Measurements from ENCODE around the gene LASP1NB.

LASP1NB gene

DNA sequence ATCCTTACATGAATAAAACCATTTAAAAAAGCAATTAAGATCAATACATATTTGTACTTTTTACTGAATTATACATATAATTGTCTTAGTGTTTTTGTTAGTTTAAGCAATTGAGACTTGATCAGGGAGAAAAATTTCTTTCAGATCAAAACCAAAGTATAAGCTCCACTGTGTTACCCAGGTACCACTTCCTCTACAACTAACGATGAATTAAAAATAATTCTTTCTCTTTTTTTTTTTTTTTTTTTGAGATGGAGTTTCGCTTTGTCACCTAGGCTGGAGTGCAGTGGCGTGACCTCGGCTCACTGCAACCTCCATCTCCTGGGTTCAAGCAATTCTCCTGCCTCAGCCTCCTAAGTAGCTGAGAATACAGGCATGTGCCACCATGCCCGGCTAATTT, 35.0 kb downstream of the LASP1NB start:
- dilution Hi-C loops (cut with MboI; ENCODE audit: extremely low pct_ligation_motif_present, low sequenced_read_pairs) (no loop called here), intact Hi-C loops (cut with micrococcal nuclease) (no loop called here)
- Histone ChIP-seq H3K4me2 (ENCODE audit: insufficient read depth, low read length) (no peak overlapping the region), H3K36me3 (ENCODE audit: control insufficient read depth in 2 of 2, extremely low read depth in 1 of 2, insufficient read depth in 2 of 2, low read length in 2 of 2) (no peaks in the 10 kb centered on the region), H3K9ac (replicated peaks; ENCODE audit: extremely low read depth, insufficient read depth, low read length) (no peak overlapping the region), H3K79me2 (ENCODE audit: control insufficient read depth, insufficient read depth, low read length) (no peaks in the 10 kb centered on the region), H3K27ac (ENCODE audit: insufficient read depth, low read depth, low read length) (no peak overlapping the region), H3K9me3 (replicated peaks; ENCODE audit: control insufficient read depth, insufficient read depth, low read length) (no peaks in the 10 kb centered on the region), H3K4me1 (ENCODE audit: control insufficient read depth, extremely low read depth, insufficient read depth, low read length) (peaks cover 20% of the 10 kb centered on the region), H3K27me3 (ENCODE audit: control insufficient read depth in 2 of 2, insufficient read depth in 2 of 2, low read length in 2 of 2) (no peaks in the 10 kb centered on the region), H3K9me1 (replicated peaks; ENCODE audit: control insufficient read depth, extremely low read depth, insufficient read depth, low read length) (no peaks in the 10 kb centered on the region), H3K4me3 (replicated peaks in 1 of 3; ENCODE audit: insufficient read depth in 1 of 3, low read depth in 1 of 3, low read length in 3 of 3) (no peak overlapping the region), H2AFZ (ENCODE audit: low read depth, low read length) (no peak overlapping the region), H4K20me1 (replicated peaks; ENCODE audit: control insufficient read depth, extremely low read depth, insufficient read depth, low read length) (no peaks in the 10 kb centered on the region)
- FAIRE-seq = no peak
- POLR2A ChIA-PET = no interaction called here
- CTCF ChIA-PET = interaction anchor here (0.6 kb wide), 1 partner anchor 39 kb away, joined by 3 read pairs; no protein-coding TSS in a partner anchor
- TF ChIP-seq MYC (IDR thresholded peaks at IDR 0.05; ENCODE audit: low read depth, low read length) = no peak
- no peak for TF ChIP-seq POLR2AphosphoS5 (IDR thresholded peaks at IDR 0.05; ENCODE audit: insufficient read depth, low read depth, low read length)
- TF ChIP-seq EZH2 (IDR thresholded peaks at IDR 0.05; ENCODE audit: borderline replicate concordance, low read depth, low read length, severe bottlenecking) = no peak
- no peak for TF ChIP-seq MAX (IDR thresholded peaks at IDR 0.05; ENCODE audit: insufficient read depth, insufficient read length)
- TF ChIP-seq, protein P1, sequence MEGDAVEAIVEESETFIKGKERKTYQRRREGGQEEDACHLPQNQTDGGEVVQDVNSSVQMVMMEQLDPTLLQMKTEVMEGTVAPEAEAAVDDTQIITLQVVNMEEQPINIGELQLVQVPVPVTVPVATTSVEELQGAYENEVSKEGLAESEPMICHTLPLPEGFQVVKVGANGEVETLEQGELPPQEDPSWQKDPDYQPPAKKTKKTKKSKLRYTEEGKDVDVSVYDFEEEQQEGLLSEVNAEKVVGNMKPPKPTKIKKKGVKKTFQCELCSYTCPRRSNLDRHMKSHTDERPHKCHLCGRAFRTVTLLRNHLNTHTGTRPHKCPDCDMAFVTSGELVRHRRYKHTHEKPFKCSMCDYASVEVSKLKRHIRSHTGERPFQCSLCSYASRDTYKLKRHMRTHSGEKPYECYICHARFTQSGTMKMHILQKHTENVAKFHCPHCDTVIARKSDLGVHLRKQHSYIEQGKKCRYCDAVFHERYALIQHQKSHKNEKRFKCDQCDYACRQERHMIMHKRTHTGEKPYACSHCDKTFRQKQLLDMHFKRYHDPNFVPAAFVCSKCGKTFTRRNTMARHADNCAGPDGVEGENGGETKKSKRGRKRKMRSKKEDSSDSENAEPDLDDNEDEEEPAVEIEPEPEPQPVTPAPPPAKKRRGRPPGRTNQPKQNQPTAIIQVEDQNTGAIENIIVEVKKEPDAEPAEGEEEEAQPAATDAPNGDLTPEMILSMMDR (IDR thresholded peaks at IDR 0.05; ENCODE audit: extremely low read depth in 1 of 2, insufficient read depth in 1 of 2, low read depth in 1 of 2, low read length in 2 of 2) = no peak
- no peak for TF ChIP-seq JUN (IDR thresholded peaks at IDR 0.05; ENCODE audit: borderline replicate concordance, insufficient read depth, insufficient read length, low read depth)
- TF ChIP-seq GATA2 (IDR thresholded peaks at IDR 0.05; ENCODE audit: insufficient read depth, insufficient read length, low read depth, low read length) = no peak
- TF ChIP-seq FOS (IDR thresholded peaks at IDR 0.05; ENCODE audit: borderline replicate concordance, insufficient read depth, low read length) = no peak
- no peak for TF ChIP-seq POLR2A (IDR thresholded peaks at IDR 0.05; ENCODE audit: low read depth, low read length)
- no peak for DNase-seq (ENCODE audit: low read depth, low spot score)
- no TSS peak for BruUV-seq (replicated peaks)

All from endothelial cell of umbilical vein (primary cell).